ENCODE results near the gene RHBDF2. TPM values are rescaled to one million over a fixed set of nuclear protein-coding genes. Genes with fewer than 3 reads are reported as not detected.

The RHBDF2 gene
- total RNA-seq, 4 donors from 2014 or later, result 11.3 to 47.4 (median 23.2) TPM

DNA sequence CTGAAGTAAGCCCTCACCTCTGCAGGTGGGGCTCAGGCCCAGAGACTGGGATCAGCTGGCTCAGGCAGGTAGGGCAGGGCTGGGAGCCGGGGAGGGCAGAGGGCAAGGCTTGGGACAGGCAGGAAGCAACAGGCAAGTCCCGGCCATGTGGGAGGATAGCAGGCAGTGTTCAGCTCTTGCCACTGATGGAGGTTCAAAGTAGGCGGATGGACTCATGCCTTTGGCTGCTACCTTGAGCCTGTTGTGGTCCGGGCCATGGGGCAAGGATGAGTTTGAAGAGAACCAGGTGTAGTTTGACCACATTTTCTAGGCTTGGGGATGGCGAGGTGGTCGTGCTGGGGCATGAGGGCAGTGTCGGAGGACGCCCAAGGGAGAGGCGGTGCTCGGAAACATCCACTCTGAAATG is 41.3 kb upstream of the RHBDF2 start:
- H3K27me3 ChIP-seq, result peaks cover 34% of the 10 kb centered on the region
- intact Hi-C loops (cut with DNase I; ENCODE audit: low total_unique reads) (loop anchor here (5.0 kb wide), 1 partner anchor 1665 kb away; no protein-coding TSS in a partner anchor), in situ Hi-C loops (cut with MboI; ENCODE audit: low pct_ligation_motif_present in 1 of 4, low pct_unique_long_range_greater_than_20kb in 1 of 4, low sequenced_read_pairs in 3 of 4) (loop anchor here in 1 of 4 donors (25.0 kb wide), 1 partner anchor 170 kb away; the partner anchor contains the start of gene MXRA7)
- peaks cover 13 to 40% (median 26%) of the 10 kb centered on the region in 4 donors for H3K4me1 ChIP-seq
- DNase-seq, result no peak
- TF ChIP-seq POLR2A (IDR thresholded peaks at IDR 0.05) (no peak), EP300 (IDR thresholded peaks at IDR 0.05; ENCODE audit: low read depth) (no peak), CTCF (IDR thresholded peaks at IDR 0.05) (no peak), POLR2AphosphoS5 (IDR thresholded peaks at IDR 0.05) (no peak)
- no peak overlapping the region for H3K4me3 ChIP-seq
- no peaks in the 10 kb centered on the region for H3K9me3 ChIP-seq
- no peaks in the 10 kb centered on the region for H3K36me3 ChIP-seq
- H3K27ac ChIP-seq, result peak overlapping the region in 1 of 4 donors; percentile 26
- 83 to 91% methylated on average over 6 to 10 of the region's 10 CpGs for WGBS, 2 donors (ENCODE audit: low coverage in 1 of 2)

- Histone ChIP-seq H3K27ac (peak overlapping the region; percentile 26 to 56 (median 39)), H3K4me3 (no peak overlapping the region), H3K27me3 (peaks cover 39% of the 10 kb centered on the region), H3K4me1 (peaks cover 10 to 41% (median 26%) of the 10 kb centered on the region in 4 donors), H3K9me3 (no peaks in the 10 kb centered on the region), H3K36me3 (no peaks in the 10 kb centered on the region)
- TF ChIP-seq EP300 (IDR thresholded peaks at IDR 0.05; ENCODE audit: low read depth), result no peak
- no peak for TF ChIP-seq CTCF (IDR thresholded peaks at IDR 0.05)
- TF ChIP-seq POLR2A (IDR thresholded peaks at IDR 0.05), result no peak
- TF ChIP-seq POLR2AphosphoS5 (IDR thresholded peaks at IDR 0.05), result no peak
- in situ Hi-C loops (cut with MboI; ENCODE audit: low pct_ligation_motif_present in 1 of 4, low pct_unique_long_range_greater_than_20kb in 1 of 4, low sequenced_read_pairs in 3 of 4), result loop anchor here in 1 of 4 donors (25.0 kb wide), 1 partner anchor 170 kb away; the partner anchor contains the start of gene MXRA7
- 86 to 92% methylated on average over 5 to 10 of the region's 10 CpGs for WGBS, 2 donors (ENCODE audit: low coverage in 1 of 2)
- intact Hi-C loops (cut with DNase I; ENCODE audit: low total_unique reads), result loop anchor here (5.0 kb wide), 1 partner anchor 1665 kb away; no protein-coding TSS in a partner anchor
- no peak for DNase-seq
Observed at GRCh38 chr17:76541739-76542454, 40.7 kb upstream of the RHBDF2 start.

DNA sequence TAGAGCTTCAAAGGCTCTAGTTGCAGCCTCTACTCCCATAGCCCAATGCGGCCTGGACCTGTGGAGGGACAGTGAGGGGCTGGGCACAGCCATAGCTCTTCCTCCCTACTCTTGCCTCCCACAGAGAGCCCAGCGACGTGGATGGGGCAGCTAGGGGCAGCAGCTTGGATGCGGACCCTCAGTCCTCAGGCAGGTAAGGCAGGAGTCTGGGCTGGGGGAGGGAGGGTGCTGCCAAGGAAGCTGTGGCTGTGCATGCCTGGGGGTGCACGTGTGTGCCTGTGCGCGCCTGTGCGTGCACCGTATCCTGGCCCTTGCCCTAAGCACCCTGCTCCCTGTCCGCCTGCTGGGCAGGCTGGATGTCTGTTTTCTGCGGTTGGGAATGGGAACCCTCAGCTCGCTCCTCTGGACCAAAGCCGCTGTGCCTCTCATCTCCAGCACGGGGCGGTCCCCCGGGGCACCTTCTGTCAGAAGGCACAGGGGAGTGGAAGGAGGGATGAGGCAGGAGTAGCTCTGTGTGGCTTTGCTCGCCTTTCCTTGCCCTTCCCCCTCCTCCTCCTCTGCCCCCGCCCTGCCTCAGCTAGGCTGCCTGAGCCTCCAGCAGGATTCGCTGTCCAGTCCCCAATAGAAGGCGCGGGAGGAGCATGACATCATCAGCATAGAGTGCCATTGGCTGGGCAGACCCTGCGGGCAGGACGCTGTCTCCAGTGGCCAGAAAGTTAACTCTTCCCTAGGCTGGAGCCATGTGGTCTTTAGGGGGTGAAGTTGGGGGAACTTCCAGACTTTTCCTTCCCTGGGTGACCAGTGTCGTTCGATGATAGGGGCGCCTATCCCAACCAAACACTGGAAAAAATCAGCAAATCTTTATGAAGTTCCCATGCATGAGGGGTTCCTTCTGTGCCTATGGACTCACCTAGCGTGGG is 39.4 kb upstream of the RHBDF2 start:
- H3K4me1 ChIP-seq, result peaks cover 5 to 39% (median 23%) of the 10 kb centered on the region in 4 donors
- peaks cover 50% of the 10 kb centered on the region for H3K27me3 ChIP-seq
- peak overlapping the region; percentile 36 to 60 (median 58) for H3K27ac ChIP-seq
- no peaks in the 10 kb centered on the region for H3K36me3 ChIP-seq
- peak overlapping the region; percentile 9 to 41 (median 16) for H3K4me3 ChIP-seq
- in situ Hi-C loops (cut with MboI; ENCODE audit: low pct_ligation_motif_present in 1 of 4, low pct_unique_long_range_greater_than_20kb in 1 of 4, low sequenced_read_pairs in 3 of 4), result loop anchor here in 1 of 4 donors (25.0 kb wide), 1 partner anchor 172 kb away; the partner anchor contains the start of gene MXRA7
- TF ChIP-seq POLR2AphosphoS5 (IDR thresholded peaks at IDR 0.05) (peak in 2 of 3 donors; percentile 48 to 58), POLR2A (IDR thresholded peaks at IDR 0.05) (no peak), CTCF (IDR thresholded peaks at IDR 0.05) (peak in 3 of 5 experiments; percentile 18 to 51 (median 40))
- no peaks in the 10 kb centered on the region for H3K9me3 ChIP-seq
- intact Hi-C loops (cut with DNase I; ENCODE audit: low total_unique reads), result loop anchor here (5.0 kb wide), 1 partner anchor 1663 kb away; no protein-coding TSS in a partner anchor
- peak; percentile 91 for DNase-seq
- WGBS, 2 donors (ENCODE audit: low coverage in 1 of 2), result 16 to 80% methylated on average over 1 to 27 of the region's 27 CpGs
